ENCODE data around the gene B4GALNT2. TPM values are rescaled to one million over a fixed set of nuclear protein-coding genes. Genes with fewer than 3 reads are reported as not detected.
A peak's percentile ranks its signal among the peaks of the same experiment; 100 is the strongest.
"Not testable (repeated sequence)": the region's sequence is repeated elsewhere in the genome, so short reads cannot be mapped to it uniquely, and the experiment has no call there.

Gene B4GALNT2, protein sequence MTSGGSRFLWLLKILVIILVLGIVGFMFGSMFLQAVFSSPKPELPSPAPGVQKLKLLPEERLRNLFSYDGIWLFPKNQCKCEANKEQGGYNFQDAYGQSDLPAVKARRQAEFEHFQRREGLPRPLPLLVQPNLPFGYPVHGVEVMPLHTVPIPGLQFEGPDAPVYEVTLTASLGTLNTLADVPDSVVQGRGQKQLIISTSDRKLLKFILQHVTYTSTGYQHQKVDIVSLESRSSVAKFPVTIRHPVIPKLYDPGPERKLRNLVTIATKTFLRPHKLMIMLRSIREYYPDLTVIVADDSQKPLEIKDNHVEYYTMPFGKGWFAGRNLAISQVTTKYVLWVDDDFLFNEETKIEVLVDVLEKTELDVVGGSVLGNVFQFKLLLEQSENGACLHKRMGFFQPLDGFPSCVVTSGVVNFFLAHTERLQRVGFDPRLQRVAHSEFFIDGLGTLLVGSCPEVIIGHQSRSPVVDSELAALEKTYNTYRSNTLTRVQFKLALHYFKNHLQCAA
- 1.2 TPM for total RNA-seq (ENCODE audit: insufficient read depth, low replicate concordance)

DNA sequence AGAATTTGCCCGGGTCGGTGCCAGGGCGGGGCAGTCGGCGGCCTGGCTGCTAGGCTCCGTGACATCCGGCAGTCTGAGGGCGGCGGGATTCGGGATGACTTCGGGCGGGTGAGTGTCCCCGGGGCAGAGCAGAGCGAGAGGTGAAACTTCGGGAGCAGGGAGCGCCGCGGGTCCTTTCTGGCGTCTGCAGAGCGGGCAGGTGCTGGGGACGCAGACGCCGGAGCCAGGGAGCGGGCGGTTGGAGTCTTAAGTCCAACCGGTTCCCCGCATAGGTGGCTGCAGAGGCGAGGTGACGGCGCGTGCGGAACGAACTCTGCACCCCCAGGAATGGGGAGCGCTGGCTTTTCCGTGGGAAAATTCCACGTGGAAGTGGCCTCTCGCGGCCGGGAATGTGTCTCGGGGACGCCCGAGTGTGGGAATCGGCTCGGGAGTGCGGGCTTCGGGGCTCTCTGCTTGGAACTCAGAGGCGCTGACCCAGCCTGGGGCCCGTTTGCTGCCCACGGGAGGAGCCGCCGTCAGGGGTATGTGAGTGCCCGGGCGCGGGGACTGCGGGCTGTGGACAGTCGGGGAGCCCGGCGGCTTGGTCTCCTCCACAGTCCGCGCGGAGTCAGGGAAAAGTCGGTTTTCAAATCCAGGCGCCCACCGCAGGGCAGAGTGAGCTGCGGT lies at the start of gene B4GALNT2:
TSS of gene B4GALNT2 (plus strand) at position 71 of the 666 bp plus-strand sequence. CDS start at position 95, 24 bp downstream.
- no peak for DNase-seq (ENCODE audit: low spot score)

- not testable (repeated sequence) for DNase-seq (ENCODE audit: low spot score)
Observed at GRCh38 chr17:49085046-49085445, 47.5 kb upstream of the B4GALNT2 start.

GRCh38 chr17:49085565-49086315 lies 46.8 kb upstream of the B4GALNT2 start:
- DNase-seq (ENCODE audit: low spot score) = no peak

- no peak for DNase-seq (ENCODE audit: low spot score)
Observed at GRCh38 chr17:49086316-49086605, 46.3 kb upstream of the B4GALNT2 start.

DNA sequence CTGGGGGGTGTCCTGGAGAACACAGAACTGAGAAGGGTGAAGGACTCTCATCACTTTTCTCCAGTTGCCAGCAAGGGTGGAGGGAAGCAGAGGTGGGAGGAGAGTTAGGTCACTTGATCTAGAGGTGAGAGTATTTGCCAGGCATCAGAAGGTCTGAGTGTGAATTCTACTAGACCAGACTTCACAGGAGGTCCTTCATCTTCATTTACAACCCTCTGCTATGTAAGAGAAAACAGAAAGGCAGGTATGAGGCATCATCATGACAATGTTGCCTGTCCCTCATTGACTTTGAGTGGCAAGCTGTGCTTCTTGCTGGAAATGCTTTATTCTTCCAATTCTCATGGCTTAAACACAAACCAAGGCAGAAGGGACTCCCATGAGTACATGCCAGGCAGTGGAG lies 45.9 kb upstream of the B4GALNT2 start:
- no peak for DNase-seq (ENCODE audit: low spot score)

GRCh38 chr17:49089094-49089493 lies 43.5 kb upstream of the B4GALNT2 start:
- no peak for DNase-seq (ENCODE audit: low spot score)

DNA sequence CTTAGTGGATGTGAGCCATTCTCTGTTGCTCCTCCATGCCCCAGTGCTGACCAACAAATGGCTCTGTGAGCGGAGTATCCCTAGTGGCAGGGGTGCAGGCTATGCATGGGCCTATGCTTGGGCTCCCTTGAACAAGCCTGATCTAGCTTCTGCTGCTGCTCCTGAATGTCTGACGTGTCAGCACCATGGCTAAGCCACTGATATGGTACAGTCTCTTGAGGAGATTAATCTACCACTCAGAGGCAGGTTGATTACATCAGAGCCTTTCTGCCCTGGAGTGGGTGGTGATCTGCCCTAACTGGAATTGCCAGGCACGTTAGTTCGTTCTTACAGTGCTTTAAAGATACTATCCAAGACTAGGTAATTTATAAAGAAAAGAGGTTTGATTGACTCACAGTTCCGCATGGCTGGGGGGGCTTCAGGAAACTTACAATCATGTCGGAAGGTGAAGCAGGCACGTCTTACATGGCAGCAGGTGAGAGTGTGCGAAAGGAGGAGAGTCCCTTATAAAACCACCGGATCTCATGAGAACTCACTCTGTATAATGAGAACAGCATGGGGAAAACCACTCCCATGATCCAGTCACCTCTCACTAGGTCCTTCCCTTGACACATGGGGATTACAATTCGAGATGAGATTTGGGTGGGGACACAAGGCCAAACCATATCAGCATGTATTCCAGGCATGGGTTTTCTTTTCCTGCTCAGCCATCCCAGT lies 41.5 kb upstream of the B4GALNT2 start:
- DNase-seq (ENCODE audit: low spot score) = no peak

- no peak for DNase-seq (ENCODE audit: low spot score)
Observed at GRCh38 chr17:49093131-49093530, 39.4 kb upstream of the B4GALNT2 start.

DNA sequence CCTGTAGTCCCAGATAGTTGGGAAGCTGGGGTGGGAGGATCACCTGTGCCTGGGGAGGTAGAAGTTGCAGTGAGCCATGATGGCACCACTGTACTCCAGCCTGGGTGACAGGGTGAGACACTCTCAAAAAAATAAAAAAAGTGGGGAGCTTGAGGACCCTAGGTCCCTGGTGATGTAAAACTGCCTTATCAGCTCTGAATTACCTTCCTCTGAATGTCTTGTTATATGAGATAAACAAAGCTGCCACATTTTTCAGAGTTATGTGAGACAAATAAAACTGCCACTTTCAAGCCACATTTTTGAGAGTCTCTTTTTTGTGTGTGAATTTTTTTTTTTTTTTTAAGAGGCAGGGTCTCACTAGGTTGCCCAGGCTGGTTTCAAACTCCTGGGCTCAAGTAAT lies 32.0 kb upstream of the B4GALNT2 start:
- DNase-seq (ENCODE audit: low spot score) = no peak

- DNase-seq (ENCODE audit: low spot score) = peak; percentile 23
Observed at GRCh38 chr17:49101054-49101534, 31.5 kb upstream of the B4GALNT2 start.

DNA sequence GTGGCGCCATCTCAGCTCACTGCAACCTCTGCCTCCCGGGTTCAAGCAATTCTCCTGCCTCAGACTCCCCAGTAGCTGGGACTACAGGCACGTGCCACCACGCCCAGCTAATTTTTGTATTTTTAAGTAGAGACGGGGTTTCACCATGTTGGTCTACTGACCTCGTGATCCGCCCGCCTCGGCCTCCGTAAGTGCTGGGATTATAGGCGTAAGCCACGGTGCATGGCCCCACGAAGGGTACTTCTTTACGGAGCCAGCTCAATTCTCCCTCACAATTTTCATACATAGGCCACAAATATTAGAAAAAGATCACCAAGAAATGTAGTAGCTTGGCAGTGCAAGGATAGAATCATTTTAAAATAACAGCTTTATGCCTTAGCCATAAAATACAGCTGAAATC lies 29.2 kb upstream of the B4GALNT2 start:
- DNase-seq (ENCODE audit: low spot score) = not testable (repeated sequence)

DNA sequence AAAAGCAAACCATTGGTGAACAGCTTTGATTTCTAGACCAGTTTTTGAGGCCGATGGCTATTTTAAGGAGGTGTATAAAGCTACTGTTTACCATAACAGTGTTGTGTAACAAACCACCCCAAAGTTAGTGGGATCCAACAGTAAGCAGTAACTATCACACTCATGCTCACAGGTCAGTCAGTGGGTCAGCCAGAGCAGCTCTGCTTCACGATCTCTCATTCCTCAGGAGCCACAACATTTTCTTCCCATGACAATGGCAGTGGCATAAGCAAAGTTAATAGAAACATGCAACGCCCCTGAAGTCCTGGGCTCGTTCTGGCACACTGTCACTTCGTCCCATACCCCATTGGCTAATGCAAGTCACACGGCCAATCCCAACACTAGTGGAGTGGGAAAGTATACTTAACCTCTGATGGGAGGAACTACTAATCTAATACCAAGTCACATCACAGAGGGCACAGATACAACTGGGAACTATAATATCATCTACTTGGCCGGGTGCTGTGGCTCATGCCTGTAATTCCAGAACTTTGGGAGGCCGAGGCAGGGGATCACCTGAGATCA lies 28.0 kb upstream of the B4GALNT2 start:
- no peak for DNase-seq (ENCODE audit: low spot score)

DNA sequence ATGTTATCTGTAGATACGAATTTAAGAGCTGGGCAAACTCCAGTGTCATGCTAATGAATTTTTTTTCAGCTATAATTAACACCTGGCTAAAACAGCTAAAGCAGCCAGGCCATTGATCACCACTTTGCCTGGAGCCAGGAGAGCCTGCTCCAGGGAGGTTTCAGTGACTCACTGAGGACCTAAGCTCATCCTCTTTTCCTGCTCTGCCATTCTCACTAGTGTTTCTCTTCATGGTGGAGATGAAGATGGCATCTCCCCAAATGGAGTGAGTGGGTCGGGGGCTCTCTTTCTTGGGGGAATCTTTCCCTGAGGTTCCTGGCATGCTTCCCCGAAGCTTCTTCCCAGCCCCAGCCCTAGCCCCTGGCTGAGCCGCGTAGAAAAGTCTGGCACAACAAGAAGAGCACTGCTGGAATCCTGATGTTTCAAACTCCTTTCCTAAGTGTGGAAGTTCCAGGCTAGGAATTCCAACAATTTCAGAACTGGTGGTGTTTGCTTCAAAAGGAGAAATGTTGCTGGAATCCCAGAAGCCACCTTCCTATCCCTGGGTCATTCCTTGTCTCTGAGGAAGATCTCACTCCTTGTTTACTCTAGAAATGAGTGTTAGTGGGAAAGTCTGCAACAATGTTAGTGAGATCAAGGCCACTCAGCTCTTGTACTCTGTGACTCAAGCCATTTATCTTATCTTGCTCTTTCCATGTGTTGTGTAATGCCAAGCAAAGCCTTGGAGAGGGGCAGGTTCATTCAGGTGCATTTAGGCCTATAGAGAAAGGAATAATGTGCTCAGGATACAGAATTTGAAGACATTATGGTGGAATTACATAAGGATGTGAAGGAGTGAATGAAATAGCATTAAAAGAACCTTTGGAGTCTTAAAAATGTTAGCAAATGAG lies 26.0 kb upstream of the B4GALNT2 start:
- no peak for DNase-seq (ENCODE audit: low spot score)

DNA sequence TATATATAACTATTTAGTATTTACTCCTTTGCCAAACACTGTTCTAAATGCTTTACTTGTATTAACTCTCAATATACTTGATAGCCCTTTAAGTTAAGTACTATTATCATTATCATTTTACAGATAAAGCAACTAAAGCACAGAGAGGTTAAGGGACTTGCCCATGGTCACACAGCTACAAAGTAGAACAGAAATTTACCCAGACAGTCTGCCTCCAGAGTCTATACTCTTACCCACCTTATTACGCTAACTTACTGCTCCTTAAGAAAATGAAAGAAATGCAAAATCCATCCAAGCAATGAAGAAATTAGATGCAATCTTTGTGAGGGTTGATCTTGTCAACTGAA lies 25.4 kb upstream of the B4GALNT2 start:
- no peak for DNase-seq (ENCODE audit: low spot score)

GRCh38 chr17:49108318-49108717 lies 24.3 kb upstream of the B4GALNT2 start:
- no peak for DNase-seq (ENCODE audit: low spot score)

GRCh38 chr17:49110509-49110908 lies 22.1 kb upstream of the B4GALNT2 start:
- DNase-seq (ENCODE audit: low spot score) = no peak

GRCh38 chr17:49111934-49112333 lies 20.6 kb upstream of the B4GALNT2 start:
- DNase-seq (ENCODE audit: low spot score) = no peak

DNA sequence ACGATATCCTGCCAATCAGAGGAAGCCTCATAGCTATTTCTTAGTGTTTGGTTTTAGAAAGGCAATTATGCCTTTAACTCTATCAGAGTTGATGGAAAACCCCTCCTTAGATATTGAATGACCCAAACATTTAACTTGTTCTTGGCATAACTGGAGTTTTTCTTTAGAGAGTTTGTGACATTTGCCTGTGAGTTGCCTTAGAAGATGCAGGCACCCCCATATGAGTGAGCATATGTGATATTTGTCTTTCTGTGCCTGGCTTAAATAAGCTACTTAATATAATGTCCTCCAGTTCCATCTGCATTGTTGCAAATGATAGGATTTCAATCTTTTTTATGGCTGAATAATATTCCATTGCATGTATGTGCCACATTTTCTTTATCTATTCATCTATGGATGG lies 19.6 kb upstream of the B4GALNT2 start:
- DNase-seq (ENCODE audit: low spot score) = no peak

DNA sequence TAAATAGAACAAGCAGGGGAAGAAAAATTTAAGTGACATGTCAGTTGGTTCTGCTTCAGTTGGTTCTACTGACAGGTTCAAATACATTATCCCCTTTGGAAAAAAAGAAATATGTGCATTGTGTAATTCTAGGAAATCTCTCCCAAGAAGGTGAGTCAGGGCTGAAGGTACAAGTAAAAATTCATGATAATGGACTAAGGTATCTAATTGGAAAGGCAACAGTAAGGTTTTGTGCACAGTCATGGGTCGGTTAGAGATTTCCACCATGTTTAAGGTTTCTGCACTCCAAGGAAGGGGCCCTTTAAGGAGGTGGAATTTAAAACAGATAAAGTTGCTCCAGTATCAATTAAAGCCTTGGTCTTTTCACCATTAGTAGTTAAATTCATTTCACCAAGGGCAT lies 17.9 kb upstream of the B4GALNT2 start:
- no peak for DNase-seq (ENCODE audit: low spot score)

DNA sequence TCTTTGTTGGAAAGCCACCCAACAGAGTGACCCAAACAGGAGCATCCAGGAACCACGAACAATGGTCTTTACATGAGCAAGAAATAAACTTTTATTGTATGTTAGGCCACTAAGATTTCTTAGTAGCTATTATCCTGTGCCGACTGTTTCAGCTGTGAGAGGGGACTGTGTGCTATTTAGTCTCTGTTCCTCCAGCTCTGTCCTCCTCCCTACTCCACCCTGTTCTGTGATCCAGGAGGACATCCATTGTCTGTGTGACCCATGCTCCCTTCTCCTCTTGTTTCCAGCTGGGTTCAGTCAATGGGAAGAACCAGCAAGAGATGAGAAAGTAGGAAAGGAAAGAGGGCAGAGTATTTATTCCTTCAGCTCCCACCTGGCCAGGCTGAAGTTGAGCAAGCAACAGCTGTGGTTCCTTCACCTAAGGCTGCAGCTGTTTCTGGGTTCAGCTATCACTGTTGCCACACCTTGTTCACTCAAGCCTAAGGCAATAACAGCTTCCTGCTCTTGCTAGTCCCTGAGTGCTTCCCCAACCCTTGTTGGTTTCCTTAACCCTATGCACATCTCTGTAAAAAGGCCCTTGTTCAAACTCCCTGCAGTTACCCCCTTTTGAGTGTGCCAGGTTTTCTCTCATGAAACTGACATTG lies 14.9 kb upstream of the B4GALNT2 start:
- DNase-seq (ENCODE audit: low spot score) = no peak
